HepG2 (cell line): ENCODE measurements around the gene CDC20. TPM values are rescaled to one million over a fixed set of nuclear protein-coding genes. Genes with fewer than 3 reads are reported as not detected.

ENCODE experiments used
- BRD4 ChIP-seq: sonication (generic); formaldehyde crosslinking; IDR thresholded peaks from 2 replicates; pipeline ENCODE4 v1.4.0; 2020; ENCODE audit warnings: missing genetic modification reagents
- CEBPG ChIP-seq: IDR thresholded peaks from 2 replicates; pipeline ENCODE4 v1.6.1; 2016
- DR1 ChIP-seq: sonication (generic); formaldehyde crosslinking; IDR thresholded peaks from 2 replicates; pipeline ENCODE4 v1.8.0; 2021; ENCODE audit warnings: mild to moderate bottlenecking, missing genetic modification reagents, inconsistent platforms
- IRX3 ChIP-seq: sonication (generic); formaldehyde crosslinking; IDR thresholded peaks from 2 replicates; pipeline ENCODE4 v1.8.1; 2023; ENCODE audit warnings: mild to moderate bottlenecking, low read depth, missing genetic modification reagents, borderline replicate concordance
- JDP2 ChIP-seq: sonication (generic); formaldehyde crosslinking; IDR thresholded peaks from 2 replicates; pipeline ENCODE4 v1.8.1; 2022; ENCODE audit warnings: missing genetic modification reagents, borderline replicate concordance
- NFATC3 ChIP-seq: sonication (generic); formaldehyde crosslinking; IDR thresholded peaks from 2 replicates; pipeline ENCODE4 v1.5.1; 2020; ENCODE audit warnings: mild to moderate bottlenecking, missing genetic modification reagents
- SNRNP70 ChIP-seq: fragments of 200-400 bp; formaldehyde crosslinking; IDR thresholded peaks from 2 replicates; pipeline ENCODE4 v1.6.1; 2017; ENCODE audit warnings: mild to moderate bottlenecking, low read depth, low read length, moderate library complexity
- SYNCRIP ChIP-seq: fragments of 200-400 bp; formaldehyde crosslinking; IDR thresholded peaks from 2 replicates; pipeline ENCODE4 v1.6.1; 2018; ENCODE audit warnings: mild to moderate bottlenecking, low read depth, low read length; ENCODE audit not compliant: insufficient read depth
- THYN1 ChIP-seq: sonication (generic); formaldehyde crosslinking; IDR thresholded peaks from 2 replicates; pipeline ENCODE4 v1.8.1; 2023; ENCODE audit warnings: low read depth, mild to moderate bottlenecking, moderate library complexity, missing genetic modification reagents, borderline replicate concordance
- ZBTB38 ChIP-seq: sonication (generic); formaldehyde crosslinking; IDR thresholded peaks from 2 replicates; pipeline ENCODE4 v1.5.1; 2020; ENCODE audit warnings: mild to moderate bottlenecking, missing genetic modification reagents
- ZFP36 ChIP-seq: fragments of 150-350 bp; IDR thresholded peaks from 2 replicates; pipeline ENCODE4 v1.6.1; 2018; ENCODE audit warnings: borderline replicate concordance, low read length, low read depth; ENCODE audit not compliant: partially characterized antibody
- ZFYVE20 ChIP-seq: sonication (generic); formaldehyde crosslinking; IDR thresholded peaks from 2 replicates; pipeline ENCODE4 v1.8.0; 2023; ENCODE audit warnings: low read depth, mild to moderate bottlenecking, moderate library complexity, missing genetic modification reagents, borderline replicate concordance
- ZNF589 ChIP-seq: sonication (generic); formaldehyde crosslinking; conservative IDR thresholded peaks from 2 replicates; pipeline ENCODE4 v1.8.0; 2022; ENCODE audit warnings: mild to moderate bottlenecking, moderate library complexity, missing genetic modification reagents
- polyA plus RNA-seq, 8 experiments: library from polyadenylated mRNA; depleted of rRNA in 3 of 8; stranded (reverse) in 7 of 8; unstranded in 1 of 8; fragments of >200 nt; fragmentation: Illumina TruSeq in 4 of 8; extraction: Trizol in 4 of 8; gene quantifications; 2 replicates each; pipeline versions ENCODE4 v1.2.1 to v1.2.3, GENCODE V29; 2011 to 2016; ENCODE audit warnings: low read depth in 4 of 8, missing spikeins in 1 of 8, mixed read lengths in 1 of 8; ENCODE audit not compliant: insufficient read depth in 1 of 8
- total RNA-seq, 5 experiments: library from RNA; depleted of rRNA; stranded (reverse); fragments of >200 nt; fragmentation: Illumina TruSeq; extraction: Trizol; gene quantifications; 2 replicates each; pipeline ENCODE4 v1.2.3, GENCODE V29; 2016; ENCODE audit warnings: low read depth in 1 of 5
- TF ChIP-seq, protein P1 (sequence below): sonication (generic); formaldehyde crosslinking; IDR thresholded peaks from 2 replicates; pipeline ENCODE4 v1.8.0; 2022; ENCODE audit warnings: mild to moderate bottlenecking, missing genetic modification reagents; ENCODE audit not compliant: insufficient replicate concordance
- TF ChIP-seq, protein P2 (sequence below): fragments of 450-650 bp; IDR thresholded peaks from 2 replicates; pipeline ENCODE4 v1.6.1; 2016
- TF ChIP-seq, protein P3 (sequence below): IDR thresholded peaks from 2 replicates; pipeline ENCODE4 v1.6.1; 2016; ENCODE audit warnings: missing biosample characterization, missing genetic modification reagents, low read depth
- TF ChIP-seq, protein P4 (sequence below), 2 experiments: sonication (generic) in 1 of 2; formaldehyde crosslinking in 1 of 2; IDR thresholded peaks; 2 replicates each; pipeline versions ENCODE4 v1.5.1 to v1.6.1; 2011 to 2020; ENCODE audit warnings: borderline replicate concordance in 1 of 2, low read depth in 1 of 2, low read length in 1 of 2, mild to moderate bottlenecking in 1 of 2, missing genetic modification reagents in 1 of 2, moderate library complexity in 1 of 2

CDC20 gene
- total and polyA plus RNA-seq, 2 of the 13 experiments (the other 11 are each of a cell fraction or from before 2014, with no cell fraction given), result 57.9 to 90.0 TPM

DNA sequence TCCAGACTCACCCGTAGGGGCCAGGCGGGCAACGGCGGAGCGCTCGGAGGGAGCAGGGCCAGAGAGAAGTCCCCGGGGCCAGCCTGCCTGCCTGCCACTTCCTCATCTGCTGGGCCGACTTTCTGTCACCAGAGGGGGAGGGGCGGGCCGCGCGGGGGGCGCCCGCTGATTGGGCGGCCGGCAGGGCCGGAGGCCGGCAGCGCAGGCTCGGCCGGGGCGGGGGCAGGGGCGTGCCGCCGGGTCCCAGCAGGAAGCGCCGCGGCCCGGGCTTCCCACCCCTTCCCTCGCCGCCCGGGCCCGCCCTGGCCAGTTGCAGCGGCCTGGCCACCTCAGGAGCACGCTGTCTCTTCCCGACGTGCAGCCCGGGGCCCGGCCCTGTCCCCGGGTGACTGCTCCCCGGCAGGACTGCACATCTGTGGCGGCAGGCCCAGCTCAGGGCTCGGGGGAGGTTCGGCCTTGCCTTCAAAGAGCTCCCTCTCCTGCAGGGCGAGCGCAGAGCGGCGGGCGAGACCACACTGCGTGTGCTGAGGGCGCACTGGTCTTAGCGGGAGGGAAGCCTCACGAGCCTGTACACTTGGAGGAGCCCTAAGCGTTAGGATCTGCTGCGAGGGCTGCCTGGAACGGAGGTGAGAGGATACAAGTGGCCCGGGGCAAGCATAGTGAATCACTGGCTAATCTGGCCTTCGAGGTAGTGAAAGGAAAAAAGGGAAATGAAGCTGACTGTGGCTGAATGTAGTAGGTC lies 9.3 kb downstream of the CDC20 start, which contains the start of gene ELOVL1 (continued):
- TF ChIP-seq CEBPG (CRISPR knock-in tag), result peak; percentile 37; the same call in 1 of the 2 replicates
- peak; percentile 50; the same call in 1 of the 2 replicates for TF ChIP-seq NFATC3 (CRISPR knock-in tag)
- no peak; the same call in 1 of the 2 replicates for TF ChIP-seq ZNF589 (CRISPR knock-in tag)
- no peak for TF ChIP-seq SYNCRIP
- TF ChIP-seq, protein P1, sequence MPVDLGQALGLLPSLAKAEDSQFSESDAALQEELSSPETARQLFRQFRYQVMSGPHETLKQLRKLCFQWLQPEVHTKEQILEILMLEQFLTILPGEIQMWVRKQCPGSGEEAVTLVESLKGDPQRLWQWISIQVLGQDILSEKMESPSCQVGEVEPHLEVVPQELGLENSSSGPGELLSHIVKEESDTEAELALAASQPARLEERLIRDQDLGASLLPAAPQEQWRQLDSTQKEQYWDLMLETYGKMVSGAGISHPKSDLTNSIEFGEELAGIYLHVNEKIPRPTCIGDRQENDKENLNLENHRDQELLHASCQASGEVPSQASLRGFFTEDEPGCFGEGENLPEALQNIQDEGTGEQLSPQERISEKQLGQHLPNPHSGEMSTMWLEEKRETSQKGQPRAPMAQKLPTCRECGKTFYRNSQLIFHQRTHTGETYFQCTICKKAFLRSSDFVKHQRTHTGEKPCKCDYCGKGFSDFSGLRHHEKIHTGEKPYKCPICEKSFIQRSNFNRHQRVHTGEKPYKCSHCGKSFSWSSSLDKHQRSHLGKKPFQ (CRISPR knock-in tag), result no peak
- no peak for TF ChIP-seq ZFP36
- TF ChIP-seq, protein P2, sequence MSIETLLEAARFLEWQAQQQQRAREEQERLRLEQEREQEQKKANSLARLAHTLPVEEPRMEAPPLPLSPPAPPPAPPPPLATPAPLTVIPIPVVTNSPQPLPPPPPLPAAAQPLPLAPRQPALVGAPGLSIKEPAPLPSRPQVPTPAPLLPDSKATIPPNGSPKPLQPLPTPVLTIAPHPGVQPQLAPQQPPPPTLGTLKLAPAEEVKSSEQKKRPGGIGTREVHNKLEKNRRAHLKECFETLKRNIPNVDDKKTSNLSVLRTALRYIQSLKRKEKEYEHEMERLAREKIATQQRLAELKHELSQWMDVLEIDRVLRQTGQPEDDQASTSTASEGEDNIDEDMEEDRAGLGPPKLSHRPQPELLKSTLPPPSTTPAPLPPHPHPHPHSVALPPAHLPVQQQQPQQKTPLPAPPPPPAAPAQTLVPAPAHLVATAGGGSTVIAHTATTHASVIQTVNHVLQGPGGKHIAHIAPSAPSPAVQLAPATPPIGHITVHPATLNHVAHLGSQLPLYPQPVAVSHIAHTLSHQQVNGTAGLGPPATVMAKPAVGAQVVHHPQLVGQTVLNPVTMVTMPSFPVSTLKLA, result no peak
- TF ChIP-seq ZBTB38, result no peak; the same call in 1 of the 2 replicates
- no peak for TF ChIP-seq SNRNP70
- peak; percentile 77; the same call in 1 of the 2 replicates for TF ChIP-seq JDP2 (CRISPR knock-in tag)
- TF ChIP-seq DR1 (CRISPR knock-in tag), result peak; percentile 85; the same call in 1 of the 2 replicates
- TF ChIP-seq, protein P3, sequence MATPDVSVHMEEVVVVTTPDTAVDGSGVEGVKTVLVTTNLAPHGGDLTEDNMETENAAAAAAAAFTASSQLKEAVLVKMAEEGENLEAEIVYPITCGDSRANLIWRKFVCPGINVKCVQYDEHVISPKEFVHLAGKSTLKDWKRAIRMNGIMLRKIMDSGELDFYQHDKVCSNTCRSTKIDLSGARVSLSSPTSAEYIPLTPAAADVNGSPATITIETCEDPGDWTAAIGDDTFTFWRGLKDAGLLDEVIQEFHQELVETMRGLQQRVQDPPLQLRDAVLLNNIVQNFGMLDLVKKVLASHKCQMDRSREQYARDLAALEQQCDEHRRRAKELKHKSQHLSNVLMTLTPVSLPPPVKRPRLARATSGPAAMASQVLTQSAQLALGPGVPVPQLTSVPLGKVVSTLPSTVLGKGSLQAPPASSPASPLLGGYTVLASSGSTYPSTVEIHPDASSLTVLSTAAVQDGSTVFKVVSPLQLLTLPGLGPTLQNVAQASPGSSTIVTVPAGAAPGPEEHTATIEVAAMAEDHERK (CRISPR knock-in tag), result no peak
- TF ChIP-seq, protein P4, sequence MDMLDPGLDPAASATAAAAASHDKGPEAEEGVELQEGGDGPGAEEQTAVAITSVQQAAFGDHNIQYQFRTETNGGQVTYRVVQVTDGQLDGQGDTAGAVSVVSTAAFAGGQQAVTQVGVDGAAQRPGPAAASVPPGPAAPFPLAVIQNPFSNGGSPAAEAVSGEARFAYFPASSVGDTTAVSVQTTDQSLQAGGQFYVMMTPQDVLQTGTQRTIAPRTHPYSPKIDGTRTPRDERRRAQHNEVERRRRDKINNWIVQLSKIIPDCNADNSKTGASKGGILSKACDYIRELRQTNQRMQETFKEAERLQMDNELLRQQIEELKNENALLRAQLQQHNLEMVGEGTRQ (IDR thresholded peaks at IDR 0.05; ENCODE audit: low read depth, low read length), result no peak
- TF ChIP-seq, protein P4 (CRISPR knock-in tag; IDR thresholded peaks at IDR 0.05; ENCODE audit: borderline replicate concordance), result no peak
- peak; percentile 88; the same call in 1 of the 2 replicates for TF ChIP-seq IRX3
- peak; percentile 64 for TF ChIP-seq BRD4 (CRISPR knock-in tag)
- TF ChIP-seq ZFYVE20 (CRISPR knock-in tag), result no peak
- TF ChIP-seq THYN1, result no peak
